Spleen (tissue), 11 donors: ENCODE results near the gene PRKCH. TPM values are rescaled to one million over a fixed set of nuclear protein-coding genes. Genes with fewer than 3 reads are reported as not detected.
A peak's percentile ranks its signal among the peaks of the same experiment; 100 is the strongest.

Experiments used
- DNase-seq: peaks from one replicate; pipeline ENCODE4 v3.0.0-alpha.2; 2020
- H3K27ac ChIP-seq, 8 donors: fragments of 200-600 bp; sonication (generic) in 7 of 8; 1 replicate in 4 of 8; 2 replicates in 4 of 8; pipeline versions ENCODE4 v1.5.0 to v1.8.0; 2016 to 2021; ENCODE audit warnings: inconsistent platforms in 4 of 8, mild to moderate bottlenecking in 4 of 8, moderate library complexity in 1 of 8
- H3K27me3 ChIP-seq, 7 donors: fragments of 200-600 bp; sonication (generic) in 6 of 7; replicated peaks in 1 of 7; 1 replicate in 4 of 7; 2 replicates in 3 of 7; pipeline versions ENCODE4 v1.5.0 to v1.8.0; 2016 to 2021; ENCODE audit warnings: inconsistent platforms in 3 of 7, mild to moderate bottlenecking in 1 of 7
- H3K36me3 ChIP-seq, 6 donors: fragments of 200-600 bp; sonication (generic) in 5 of 6; 1 replicate in 4 of 6; 2 replicates in 2 of 6; pipeline versions ENCODE4 v1.5.0 to v1.8.0; 2016 to 2021; ENCODE audit warnings: inconsistent platforms in 2 of 6
- H3K4me1 ChIP-seq, 6 donors: fragments of 200-600 bp; sonication (generic) in 5 of 6; 1 replicate in 3 of 6; 2 replicates in 3 of 6; pipeline versions ENCODE4 v1.5.0 to v1.8.0; 2016 to 2021; ENCODE audit warnings: inconsistent platforms in 3 of 6
- H3K4me3 ChIP-seq, 8 donors: fragments of 200-600 bp; sonication (generic) in 7 of 8; 1 replicate in 4 of 8; 2 replicates in 4 of 8; pipeline versions ENCODE4 v1.5.0 to v1.8.0; 2016 to 2021; ENCODE audit warnings: inconsistent platforms in 4 of 8, mild to moderate bottlenecking in 4 of 8, moderate library complexity in 2 of 8
- H3K9me3 ChIP-seq, 8 donors: fragments of 200-600 bp; sonication (generic) in 7 of 8; 1 replicate in 4 of 8; 2 replicates in 4 of 8; pipeline versions ENCODE4 v1.5.0 to v1.8.0; 2016 to 2021; ENCODE audit warnings: inconsistent platforms in 4 of 8
- POLR2A ChIP-seq, 3 donors: fragments of 450-650 bp; IDR thresholded peaks; one replicate each; pipeline ENCODE4 v1.5.1; 2017; ENCODE audit warnings: antibody characterized with exemption in 3 of 3, mild to moderate bottlenecking in 1 of 3
- POLR2AphosphoS5 ChIP-seq, 3 donors: sonication (generic); formaldehyde crosslinking; IDR thresholded peaks; one replicate each; pipeline ENCODE4 v1.5.1; 2017; ENCODE audit warnings: antibody characterized with exemption in 3 of 3
- WGBS, 5 donors: extraction: QIAGEN DNeasy Blood & Tissue Kit in 3 of 5; methylation state at CpG; one replicate each; pipeline versions ENCODE4 v1.1.5 to v1.1.7; 2013 to 2018; 5-methylcytosine and 5-hydroxymethylcytosine counted together
- intact Hi-C: fragments of 100-400 bp; cut with DNase I; formaldehyde crosslinking; loops from one replicate; pipeline ENCODE4 v1.15.0; 2023; ENCODE audit warnings: low total_unique reads
- polyA plus RNA-seq, 3 donors: library from polyadenylated mRNA; stranded (reverse); fragments of 200-250 nt; gene quantifications; one replicate each; pipeline ENCODE4 v1.2.1, GENCODE V29; 2013
- total RNA-seq, 7 donors: library from RNA; depleted of rRNA in 3 of 7; stranded (reverse); fragments of >200 nt in 3 of 7; fragmentation: NEBNext Ultra II Directional in 4 of 7; extraction: Animal tissue kit (Norgen Biotek cat#: 25700) in 4 of 7; gene quantifications; one replicate each; pipeline versions ENCODE4 v1.1.0 to v1.2.1, GENCODE V29; 2016 to 2021
- TF ChIP-seq, protein P1 (sequence below), 11 experiments: fragments of 200-600 bp in 7 of 11; fragments of 450-650 bp in 4 of 11; sonication (generic) in 4 of 11; IDR thresholded peaks in 8 of 11; conservative IDR thresholded peaks in 3 of 11; 1 replicate in 7 of 11; 2 replicates in 4 of 11; pipeline versions ENCODE4 v1.4.0 to v1.8.0; 2016 to 2021; ENCODE audit warnings: antibody characterized with exemption in 11 of 11, inconsistent platforms in 4 of 11, mild to moderate bottlenecking in 1 of 11
- donor health status: healthy with polysubstance abuse.
- donor health status: DM: no; HTN: no; CAD: no; lungs with moderate emphysema.
- donor health status: DM: no; HTN: no; CAD: no.
- donor health status: Bipolar disorder and iron deficiency.
- donor health status: healthy.
- donor health status: DM: no; HTN: no; CAD: no.
- donor health status: DM: yes; HTN: yes; CAD: no.

Gene PRKCH
- total and polyA plus RNA-seq, 10 donors = 10.0 to 184 (median 105) TPM

DNA sequence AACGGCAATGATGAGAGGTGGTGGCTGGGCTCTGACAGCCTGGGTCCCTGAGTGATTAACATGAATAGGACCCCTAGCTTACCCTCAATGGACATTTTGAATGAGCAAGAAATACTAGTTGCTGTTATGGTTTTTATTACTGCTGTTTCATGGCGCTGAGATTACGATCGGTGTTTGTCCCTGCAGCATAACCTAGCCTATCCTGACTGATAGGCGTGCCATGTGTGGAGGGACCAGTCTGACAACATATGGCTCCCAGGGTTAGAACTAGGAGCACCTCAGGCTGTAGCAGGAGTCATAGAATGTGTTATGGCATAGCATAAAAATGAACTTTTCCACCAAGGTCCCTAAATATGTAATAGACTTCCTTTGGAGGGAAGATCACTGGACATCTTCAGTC lies 236.5 kb downstream of the PRKCH start:
- intact Hi-C loops = no loop called here
- Histone ChIP-seq H3K4me3 (no peak overlapping the region), H3K36me3 (no peaks in the 10 kb centered on the region), H3K27me3 (no peaks in the 10 kb centered on the region), H3K4me1 (peaks cover 3 to 61% (median 34%) of the 10 kb centered on the region in 6 donors), H3K9me3 (no peaks in the 10 kb centered on the region), H3K27ac (no peak overlapping the region)
- TF ChIP-seq POLR2A (IDR thresholded peaks at IDR 0.05) (no peak), POLR2AphosphoS5 (IDR thresholded peaks at IDR 0.05) (no peak)
- TF ChIP-seq, protein P1, sequence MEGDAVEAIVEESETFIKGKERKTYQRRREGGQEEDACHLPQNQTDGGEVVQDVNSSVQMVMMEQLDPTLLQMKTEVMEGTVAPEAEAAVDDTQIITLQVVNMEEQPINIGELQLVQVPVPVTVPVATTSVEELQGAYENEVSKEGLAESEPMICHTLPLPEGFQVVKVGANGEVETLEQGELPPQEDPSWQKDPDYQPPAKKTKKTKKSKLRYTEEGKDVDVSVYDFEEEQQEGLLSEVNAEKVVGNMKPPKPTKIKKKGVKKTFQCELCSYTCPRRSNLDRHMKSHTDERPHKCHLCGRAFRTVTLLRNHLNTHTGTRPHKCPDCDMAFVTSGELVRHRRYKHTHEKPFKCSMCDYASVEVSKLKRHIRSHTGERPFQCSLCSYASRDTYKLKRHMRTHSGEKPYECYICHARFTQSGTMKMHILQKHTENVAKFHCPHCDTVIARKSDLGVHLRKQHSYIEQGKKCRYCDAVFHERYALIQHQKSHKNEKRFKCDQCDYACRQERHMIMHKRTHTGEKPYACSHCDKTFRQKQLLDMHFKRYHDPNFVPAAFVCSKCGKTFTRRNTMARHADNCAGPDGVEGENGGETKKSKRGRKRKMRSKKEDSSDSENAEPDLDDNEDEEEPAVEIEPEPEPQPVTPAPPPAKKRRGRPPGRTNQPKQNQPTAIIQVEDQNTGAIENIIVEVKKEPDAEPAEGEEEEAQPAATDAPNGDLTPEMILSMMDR (IDR thresholded peaks at IDR 0.05 in 8 of 11, conservative IDR thresholded peaks at IDR 0.05 in 3 of 11) = no peak
- 89 to 100% (median 98%) methylated on average over 5 of the region's 5 CpGs for WGBS, 5 donors
- DNase-seq = no peak

DNA sequence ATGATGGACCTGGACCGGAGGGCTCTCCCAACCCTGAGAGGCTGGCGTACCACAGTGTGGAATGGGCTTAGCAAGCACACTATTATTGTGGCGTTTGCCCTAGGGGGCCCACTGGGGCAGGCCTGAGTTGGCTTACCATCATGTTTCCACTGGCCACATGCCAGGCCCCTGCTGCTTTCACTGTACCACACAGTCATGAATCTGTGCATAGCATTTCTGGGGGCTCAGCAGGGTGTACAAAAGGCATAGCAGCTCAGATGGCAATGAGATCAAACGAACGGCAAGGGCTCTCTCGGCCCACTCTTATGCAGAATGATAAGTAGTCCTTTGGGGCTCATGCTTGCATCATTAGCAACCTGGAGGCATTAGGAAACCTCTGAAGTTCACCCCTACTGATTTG lies 236.9 kb downstream of the PRKCH start:
- TF ChIP-seq, protein P1 (IDR thresholded peaks at IDR 0.05 in 8 of 11, conservative IDR thresholded peaks at IDR 0.05 in 3 of 11) = no peak
- TF ChIP-seq POLR2AphosphoS5 (IDR thresholded peaks at IDR 0.05) (no peak), POLR2A (IDR thresholded peaks at IDR 0.05) (no peak)
- WGBS, 5 donors = 94 to 100% (median 96%) methylated on average over 6 of the region's 6 CpGs
- DNase-seq = no peak
- H3K4me3 ChIP-seq = no peak overlapping the region
- intact Hi-C loops = no loop called here
- H3K9me3 ChIP-seq = no peaks in the 10 kb centered on the region
- no peaks in the 10 kb centered on the region for H3K36me3 ChIP-seq
- peaks cover 3 to 61% (median 33%) of the 10 kb centered on the region in 6 donors for H3K4me1 ChIP-seq
- H3K27ac ChIP-seq = no peak overlapping the region
- no peaks in the 10 kb centered on the region for H3K27me3 ChIP-seq

DNA sequence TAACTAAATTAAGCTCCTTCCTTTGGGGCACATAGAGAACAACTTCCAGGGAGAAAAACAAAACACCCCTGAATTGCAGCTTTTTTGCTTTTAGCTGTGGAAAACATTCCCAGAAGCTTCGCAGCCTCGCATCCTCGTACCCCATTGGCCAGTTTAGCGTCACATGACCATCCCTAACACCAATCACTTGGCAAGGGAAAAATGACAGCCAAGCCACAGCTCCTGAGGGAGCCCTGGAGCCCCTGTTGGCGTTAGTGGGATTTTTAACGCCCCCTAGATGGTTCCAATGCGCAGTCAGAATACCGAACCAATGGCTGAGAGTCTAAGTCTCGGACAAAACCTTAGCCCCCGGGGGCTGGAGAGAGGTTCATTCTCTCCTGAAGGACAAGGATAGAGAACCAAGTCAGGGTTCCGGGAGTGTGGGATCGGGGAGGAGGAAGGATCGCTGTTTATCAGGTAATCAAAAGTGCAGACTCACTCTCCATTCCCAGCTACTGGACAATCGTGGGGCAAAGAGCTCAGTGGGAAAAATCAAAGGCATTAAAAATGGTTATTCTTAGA lies 238.3 kb downstream of the PRKCH start:
- peaks cover 0 to 59% (median 29%) of the 10 kb centered on the region in 6 donors for H3K4me1 ChIP-seq
- no peaks in the 10 kb centered on the region for H3K9me3 ChIP-seq
- DNase-seq = no peak
- H3K36me3 ChIP-seq = no peaks in the 10 kb centered on the region
- intact Hi-C loops = no loop called here
- H3K27me3 ChIP-seq = no peaks in the 10 kb centered on the region
- WGBS, 5 donors = 94 to 98% (median 95%) methylated on average over 14 of the region's 14 CpGs
- TF ChIP-seq POLR2A (IDR thresholded peaks at IDR 0.05) (no peak), POLR2AphosphoS5 (IDR thresholded peaks at IDR 0.05) (no peak)
- TF ChIP-seq, protein P1 (IDR thresholded peaks at IDR 0.05 in 8 of 11, conservative IDR thresholded peaks at IDR 0.05 in 3 of 11) = no peak
- no peak overlapping the region for H3K4me3 ChIP-seq
- peak overlapping the region in 7 of 8 donors; percentile 69 to 89 (median 81) for H3K27ac ChIP-seq

DNA sequence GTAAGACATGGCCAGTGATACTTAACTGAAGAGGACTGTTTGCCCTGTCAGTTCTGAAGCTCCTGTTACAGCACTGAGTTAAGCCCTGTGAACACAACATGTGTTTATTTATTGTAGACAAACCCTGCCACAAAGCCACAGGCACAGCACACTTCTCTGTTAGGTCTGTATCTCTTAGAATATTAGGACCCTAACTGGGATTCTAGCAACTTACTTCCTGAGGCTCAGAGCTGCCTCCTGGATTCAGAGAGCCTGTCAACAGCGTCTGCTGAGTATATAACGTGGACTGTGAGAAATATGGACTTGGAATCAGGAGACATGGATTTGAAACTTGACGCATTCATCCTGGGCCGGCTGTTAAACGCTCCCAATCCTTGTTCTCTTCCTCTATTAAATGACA lies 238.9 kb downstream of the PRKCH start:
- H3K27ac ChIP-seq = peak overlapping the region; percentile 36 to 89 (median 80)
- intact Hi-C loops = no loop called here
- H3K9me3 ChIP-seq = no peaks in the 10 kb centered on the region
- H3K36me3 ChIP-seq = no peaks in the 10 kb centered on the region
- H3K4me1 ChIP-seq = peaks cover 0 to 64% (median 32%) of the 10 kb centered on the region in 6 donors
- no peak overlapping the region for H3K4me3 ChIP-seq
- no peak for DNase-seq
- WGBS, 5 donors = 67 to 74% (median 72%) methylated on average over 5 of the region's 5 CpGs
- H3K27me3 ChIP-seq = no peaks in the 10 kb centered on the region
- TF ChIP-seq POLR2AphosphoS5 (IDR thresholded peaks at IDR 0.05) (no peak), POLR2A (IDR thresholded peaks at IDR 0.05) (no peak)
- TF ChIP-seq, protein P1 (IDR thresholded peaks at IDR 0.05 in 8 of 11, conservative IDR thresholded peaks at IDR 0.05 in 3 of 11) = no peak
